ENCODE results near the gene LRRC71.

LRRC71 gene

GRCh38 chr1:156920233-156921052, at the start of gene LRRC71:
Gene LRRC71, plus strand, starts transcription at chr1:156920632. Its CDS starts 172 bp downstream, at chr1:156920804.
- DNase-seq, result peak; percentile 62

- no peak for DNase-seq
Observed at GRCh38 chr1:156873659-156874058, 46.8 kb upstream of the LRRC71 start.

GRCh38 chr1:156874142-156874541, 46.3 kb upstream of the LRRC71 start:
- DNase-seq, result no peak

- no peak for DNase-seq
Observed at GRCh38 chr1:156874572-156875340, 45.7 kb upstream of the LRRC71 start.

GRCh38 chr1:156875341-156875615, 45.2 kb upstream of the LRRC71 start:
- DNase-seq, result no peak

GRCh38 chr1:156876281-156876680, 44.2 kb upstream of the LRRC71 start:
- DNase-seq, result no peak

GRCh38 chr1:156877433-156878170, 42.8 kb upstream of the LRRC71 start:
- no peak for DNase-seq

GRCh38 chr1:156879876-156880275, 40.6 kb upstream of the LRRC71 start:
- no peak for DNase-seq

- no peak for DNase-seq
Observed at GRCh38 chr1:156880473-156880872, 40.0 kb upstream of the LRRC71 start.

GRCh38 chr1:156881101-156881500, 39.3 kb upstream of the LRRC71 start:
- no peak for DNase-seq

GRCh38 chr1:156881663-156882062, 38.8 kb upstream of the LRRC71 start:
- DNase-seq, result no peak

- no peak for DNase-seq
Observed at GRCh38 chr1:156882543-156882942, 37.9 kb upstream of the LRRC71 start.

- DNase-seq, result no peak
Observed at GRCh38 chr1:156883919-156884318, 36.5 kb upstream of the LRRC71 start.

- no peak for DNase-seq
Observed at GRCh38 chr1:156884560-156885184, 35.8 kb upstream of the LRRC71 start.

GRCh38 chr1:156885314-156885713, 35.1 kb upstream of the LRRC71 start:
- DNase-seq, result no peak

- no peak for DNase-seq
Observed at GRCh38 chr1:156885880-156886355, 34.5 kb upstream of the LRRC71 start.

GRCh38 chr1:156886583-156887281, 33.7 kb upstream of the LRRC71 start:
- no peak for DNase-seq

- no peak for DNase-seq
Observed at GRCh38 chr1:156887317-156887716, 33.1 kb upstream of the LRRC71 start.

GRCh38 chr1:156887734-156888133, 32.7 kb upstream of the LRRC71 start:
- no peak for DNase-seq

- no peak for DNase-seq
Observed at GRCh38 chr1:156889802-156890580, 30.4 kb upstream of the LRRC71 start.
